HEK293T (cell line): ENCODE data around the gene RPS6KA5.

Source experiments
- BHLHE40 ChIP-seq: fragments of 450-650 bp; IDR thresholded peaks from 2 replicates; pipeline ENCODE4 v1.6.1; 2016; ENCODE audit warnings: mild to moderate bottlenecking, moderate library complexity, borderline replicate concordance
- FOXM1 ChIP-seq: fragments of 450-650 bp; IDR thresholded peaks from 2 replicates; pipeline ENCODE4 v1.6.1; 2017; ENCODE audit warnings: mild to moderate bottlenecking, borderline replicate concordance
- NFRKB ChIP-seq: fragments of 450-650 bp; IDR thresholded peaks from 2 replicates; pipeline ENCODE4 v1.6.1; 2016; ENCODE audit warnings: mild to moderate bottlenecking, moderate library complexity
- SP1 ChIP-seq: fragments of 450-650 bp; IDR thresholded peaks from 2 replicates; pipeline ENCODE4 v1.6.1; 2017
- SUZ12 ChIP-seq: fragments of 450-650 bp; IDR thresholded peaks from 2 replicates; pipeline ENCODE4 v1.6.1; 2016; ENCODE audit warnings: mild to moderate bottlenecking

DNA sequence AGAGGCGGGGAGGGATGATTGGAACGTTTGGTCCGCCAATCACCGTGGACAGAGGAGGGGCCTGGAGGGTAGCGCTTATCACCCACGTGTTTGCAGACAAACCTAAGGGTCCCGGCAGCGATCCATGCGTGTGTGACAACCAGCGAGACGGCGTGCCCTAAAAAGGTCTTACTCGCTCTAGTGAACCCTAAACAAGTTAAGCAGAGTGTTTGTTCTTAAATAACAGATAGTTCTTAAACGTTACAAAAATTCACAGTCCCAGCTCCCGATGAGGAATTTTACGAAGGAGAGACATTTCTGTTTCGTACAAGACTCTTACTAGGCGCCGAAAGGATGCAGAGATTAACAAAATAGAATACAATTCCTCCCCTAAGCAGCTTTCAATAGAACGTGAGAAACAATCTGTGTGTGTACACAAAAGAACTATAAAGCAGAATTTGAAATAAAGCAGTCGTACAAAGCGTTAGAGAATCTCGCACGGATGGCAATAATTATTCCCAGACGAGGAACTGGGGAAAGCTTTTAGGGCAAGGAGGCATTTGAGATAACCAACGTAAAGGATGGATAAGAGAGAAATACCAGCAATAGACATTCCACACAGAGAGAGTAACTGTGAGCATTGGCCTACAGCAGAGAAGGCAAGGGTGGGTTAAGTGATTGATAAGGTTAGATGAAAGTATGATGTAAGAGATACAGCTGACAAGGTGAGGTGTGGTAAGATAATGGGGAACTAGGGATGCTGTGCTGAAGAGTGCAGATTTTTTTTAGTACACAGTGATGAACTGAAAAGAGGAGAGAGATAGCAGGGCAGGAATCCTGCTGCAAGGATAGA is 831 bp upstream of the RPS6KA5 start:
- TF ChIP-seq BHLHE40 = no peak
- TF ChIP-seq SP1 = no peak
- no peak for TF ChIP-seq NFRKB
- TF ChIP-seq SUZ12 = no peak
- TF ChIP-seq FOXM1 = no peak
